LHCN-M2 (cell line): ENCODE data around the gene SLC26A1. TPM values are rescaled to one million over a fixed set of nuclear protein-coding genes. Genes with fewer than 3 reads are reported as not detected.
"Not testable (repeated sequence)": the region's sequence is repeated elsewhere in the genome, so short reads cannot be mapped to it uniquely, and the experiment has no call there.

ENCODE experiments used
- DNase-seq: peaks from one replicate; pipeline ENCODE4 v3.0.0-alpha.2; 2012; ENCODE audit warnings: low read depth
- total RNA-seq: library from RNA; depleted of rRNA; stranded (reverse); fragments of >200 nt; gene quantifications from 2 replicates; pipeline ENCODE4 v1.2.3, GENCODE V29; 2014

SLC26A1 gene
- total RNA-seq, 1 experiment from 2014 or later = not detected

DNA sequence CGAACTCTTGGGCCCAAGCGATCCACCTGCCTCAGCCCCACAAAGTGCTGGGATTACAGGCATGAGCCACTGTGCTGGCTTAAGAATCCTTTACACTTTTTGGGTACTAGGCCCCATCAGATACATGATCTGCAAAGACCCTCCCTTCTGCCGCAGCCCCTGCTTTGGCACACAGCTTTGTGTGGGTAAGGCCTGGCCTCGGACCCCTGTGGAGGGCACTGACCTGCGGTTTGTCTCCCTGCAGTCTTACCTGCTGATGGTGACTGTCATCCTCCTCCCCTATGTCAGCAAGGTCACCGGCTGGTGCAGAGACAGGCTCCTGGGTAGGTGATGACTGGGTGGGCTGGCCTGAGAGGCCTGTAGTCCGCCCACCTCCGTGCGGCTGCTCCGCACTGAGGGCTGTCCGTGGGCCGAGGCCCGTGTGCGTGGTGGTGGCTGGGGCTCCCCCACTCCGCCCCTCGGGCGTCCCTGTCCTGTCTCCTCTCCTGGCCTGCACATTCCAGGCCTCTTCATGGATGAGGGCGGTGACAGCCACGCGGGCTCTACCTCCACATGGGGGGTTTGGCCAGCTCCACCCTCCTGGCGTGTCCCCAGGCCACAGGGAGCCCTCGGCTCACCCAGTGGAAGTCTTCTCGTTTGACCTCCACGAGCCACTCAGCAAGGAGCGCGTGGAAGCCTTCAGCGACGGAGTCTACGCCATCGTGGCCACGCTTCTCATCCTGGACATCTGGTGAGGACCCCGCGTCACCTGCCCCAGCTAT is 37.9 kb downstream of the SLC26A1 start:
- no peak for DNase-seq

DNA sequence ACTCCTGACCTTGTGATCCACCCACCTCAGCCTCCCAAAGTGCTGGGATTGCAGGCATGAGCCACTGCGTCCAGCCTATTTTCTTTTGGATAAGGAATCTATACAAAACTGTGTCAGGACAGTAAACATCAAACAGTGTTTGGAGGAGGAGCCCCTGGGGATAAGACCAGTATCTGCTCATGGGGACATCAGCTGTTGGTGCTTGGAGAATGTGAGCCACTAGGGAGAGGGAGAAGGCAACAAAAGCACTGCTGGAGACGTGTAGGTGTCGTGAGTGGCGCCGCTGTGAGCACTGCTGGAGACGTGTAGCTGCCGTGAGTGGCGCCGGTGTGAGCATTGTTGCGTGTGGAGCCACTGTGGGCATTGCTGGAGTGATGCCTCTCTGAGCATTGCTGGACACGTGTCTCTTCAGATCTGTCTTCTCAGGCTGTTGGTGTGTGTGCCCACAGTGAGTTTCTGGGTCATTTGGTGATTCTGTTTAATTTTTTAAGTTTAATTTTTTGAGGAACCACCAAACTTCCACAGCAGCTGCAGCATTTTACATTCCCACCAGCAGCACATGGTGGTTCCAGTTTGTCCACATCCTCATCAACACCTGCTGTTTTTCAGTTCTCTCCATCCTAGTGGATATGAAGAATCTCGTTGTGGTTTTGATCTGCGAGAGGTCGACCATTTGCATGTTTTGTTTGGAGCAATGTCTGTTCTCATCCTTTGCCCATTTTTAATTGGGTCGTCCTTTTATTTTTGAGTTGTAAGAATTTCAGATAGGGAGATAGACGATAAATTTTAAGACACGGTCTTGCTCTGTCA is 38.8 kb downstream of the SLC26A1 start:
- DNase-seq = peak; percentile 62

- no peak for DNase-seq
Observed at GRCh38 chr4:953574-953915, 39.7 kb downstream of the SLC26A1 start.

DNA sequence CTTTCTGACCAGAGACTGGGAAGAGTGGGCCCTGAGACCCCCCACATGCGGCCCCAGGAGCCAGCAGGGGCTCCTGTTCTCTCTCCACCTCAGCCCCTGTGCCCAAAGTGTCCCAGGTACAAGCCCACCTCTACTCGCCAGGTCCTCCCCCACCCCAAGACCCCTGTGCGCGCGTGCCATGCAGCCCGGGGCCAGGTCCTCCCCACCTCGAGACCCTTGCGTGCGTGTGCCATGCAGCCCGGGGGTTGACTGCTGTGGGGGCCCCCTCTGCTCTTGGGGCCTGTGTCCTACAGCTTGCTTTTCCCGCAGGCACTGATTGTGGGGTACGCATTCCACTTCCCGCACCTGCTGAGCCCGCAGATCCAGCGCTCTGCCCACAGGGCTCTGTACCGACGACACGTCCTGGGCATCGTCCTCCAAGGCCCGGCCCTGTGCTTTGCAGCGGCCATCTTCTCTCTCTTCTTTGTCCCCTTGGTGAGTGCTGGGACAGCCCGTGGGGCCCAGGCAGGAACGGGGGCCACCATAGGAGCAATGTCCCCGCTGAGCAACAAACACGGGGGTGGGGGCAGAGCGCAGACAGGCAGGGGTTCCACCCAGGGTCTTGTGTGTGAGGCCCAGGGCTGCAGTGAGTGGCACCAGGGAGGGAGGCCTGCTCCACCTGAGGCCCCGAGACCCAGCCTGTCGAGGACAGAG is 40.2 kb downstream of the SLC26A1 start:
- DNase-seq = no peak

DNA sequence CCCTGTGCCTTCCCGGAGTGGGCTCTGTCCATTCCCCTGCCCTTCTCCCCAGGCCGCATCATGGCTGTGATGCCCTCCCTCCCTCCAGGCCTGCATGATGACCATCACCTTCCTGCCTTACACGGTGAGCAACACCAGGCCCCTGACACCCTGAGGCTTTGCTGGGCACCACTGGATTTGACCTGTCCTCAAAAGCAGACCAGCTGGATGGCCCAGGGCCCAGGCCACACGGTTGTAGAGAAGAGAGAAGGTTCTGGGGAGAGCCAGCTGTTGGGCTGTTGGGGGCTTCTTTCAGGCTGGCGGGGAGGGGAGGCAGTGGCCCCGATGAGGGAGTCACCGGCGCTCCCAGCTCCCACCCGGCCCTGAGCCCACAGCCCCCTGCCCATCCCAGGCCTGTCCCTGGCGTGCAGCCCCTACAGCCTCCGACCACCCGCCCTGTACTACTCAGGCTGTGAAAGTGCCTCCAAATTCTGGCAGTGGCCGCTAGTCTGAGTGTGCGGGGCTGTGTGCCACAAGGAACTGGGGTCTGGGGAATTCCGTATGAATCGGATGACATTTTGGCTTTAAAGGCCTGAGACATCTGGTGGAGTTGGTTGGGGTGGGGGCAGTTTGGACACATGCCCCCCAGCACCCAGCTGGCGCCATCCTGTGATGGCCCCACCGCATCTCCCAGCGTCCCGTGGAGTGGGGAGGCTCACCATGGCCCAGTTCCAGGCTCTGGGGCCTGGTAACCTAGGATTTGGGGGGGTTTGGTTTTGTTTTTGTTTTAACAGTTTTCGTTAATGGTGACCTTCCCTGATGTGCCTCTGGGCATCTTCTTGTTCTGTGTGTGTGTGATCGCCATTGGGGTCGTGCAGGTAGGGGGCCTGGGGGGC is 41.4 kb downstream of the SLC26A1 start:
- DNase-seq = no peak

DNA sequence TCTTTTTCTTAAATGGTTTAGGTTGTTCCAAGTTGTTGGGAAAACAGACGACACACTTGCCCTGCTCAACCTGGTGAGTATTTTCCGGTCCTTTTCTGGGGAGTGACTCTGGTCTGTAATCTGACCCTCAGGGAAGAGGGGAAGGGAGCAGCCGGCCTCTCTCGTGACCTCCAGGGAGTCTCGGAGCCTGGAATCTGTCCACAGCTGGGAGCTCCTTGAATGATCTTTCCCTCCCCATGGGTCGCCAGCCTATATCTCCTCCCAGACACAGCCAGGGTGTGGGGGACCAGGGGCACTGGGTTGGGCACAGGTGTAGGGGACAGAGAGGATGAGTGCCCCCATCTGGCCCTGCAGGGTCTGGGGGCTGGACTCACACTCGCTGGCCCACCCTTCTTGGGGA is 42.0 kb downstream of the SLC26A1 start:
- no peak for DNase-seq

GRCh38 chr4:950136-951020 is 42.8 kb downstream of the SLC26A1 start:
- no peak for DNase-seq

DNA sequence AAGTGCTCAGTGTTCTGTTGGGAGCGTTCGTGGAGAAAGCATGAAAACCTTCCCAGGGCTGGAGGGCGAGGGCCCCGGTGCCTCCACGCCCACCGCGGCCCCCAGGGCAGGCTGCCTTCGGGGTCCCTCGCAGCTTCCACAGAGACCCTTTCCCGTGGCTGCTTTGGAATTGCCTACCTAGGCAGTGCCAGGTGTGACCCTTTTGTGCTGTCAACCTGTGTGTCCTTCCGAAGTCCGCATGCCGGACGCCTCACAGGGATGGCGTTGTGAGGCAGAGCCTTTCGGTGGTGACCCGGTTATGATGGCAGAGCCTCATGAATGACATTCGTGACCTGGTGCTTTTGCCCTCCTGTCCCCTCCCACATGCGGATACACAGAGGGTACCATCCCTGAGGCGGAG is 43.5 kb downstream of the SLC26A1 start:
- no peak for DNase-seq

DNA sequence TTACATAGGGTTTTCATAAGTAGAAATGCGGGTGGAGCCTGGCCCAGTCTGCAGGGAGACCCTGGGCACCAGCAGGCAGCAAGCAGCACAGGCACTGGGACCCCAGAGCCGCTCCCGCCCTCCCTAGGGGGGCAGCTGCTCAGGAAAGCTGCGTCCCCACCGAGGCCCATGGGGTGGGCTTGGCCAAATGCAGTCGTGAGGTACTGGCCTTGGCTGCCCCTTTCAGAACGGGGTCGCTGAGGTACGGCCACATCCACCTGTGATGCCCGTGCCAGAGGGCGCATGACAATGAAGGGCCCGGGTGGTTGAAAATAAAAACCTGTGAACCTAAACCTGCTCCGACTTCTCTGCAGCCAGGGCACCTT is 44.3 kb downstream of the SLC26A1 start:
- no peak for DNase-seq

DNA sequence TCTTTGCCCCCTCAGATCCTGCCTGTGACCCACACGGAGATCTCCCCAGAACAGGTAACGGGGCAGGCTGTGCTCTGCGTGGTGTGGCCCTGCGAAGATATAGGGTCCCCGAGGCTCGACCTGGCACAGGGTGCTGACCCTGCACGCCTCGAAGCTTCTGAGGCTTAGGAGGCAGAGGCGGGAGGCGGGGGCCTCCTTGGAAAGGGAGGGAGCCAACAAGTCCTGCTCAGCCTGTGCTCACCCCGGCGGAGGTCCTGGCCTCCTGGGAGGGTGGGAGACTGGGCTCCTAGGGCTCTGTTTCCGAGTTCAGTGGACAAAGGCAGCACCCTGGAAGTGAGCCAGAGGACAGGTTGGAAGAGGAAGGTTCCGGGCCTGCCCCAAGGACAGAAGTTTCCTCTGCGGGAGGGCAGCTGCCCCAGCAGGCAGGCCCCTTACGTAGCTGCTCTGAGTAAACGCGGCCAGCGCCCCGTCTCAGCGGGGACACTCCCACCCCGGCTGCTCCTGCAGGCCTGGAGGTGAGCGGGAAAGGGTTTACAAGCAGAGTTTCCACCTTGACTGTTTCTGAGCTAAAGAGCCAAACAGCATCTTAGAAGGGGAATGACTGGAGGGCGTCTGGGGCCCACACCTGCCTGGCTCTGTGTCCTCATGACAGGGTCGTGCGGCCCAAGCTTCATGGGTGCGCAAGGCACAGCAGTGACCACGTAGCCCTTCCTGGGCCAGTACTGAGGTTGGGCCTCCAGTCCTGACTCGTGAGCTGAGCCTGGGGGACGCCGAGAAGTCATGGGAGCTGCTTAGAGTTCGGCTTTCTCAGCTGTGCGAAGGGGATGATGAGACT is 44.9 kb downstream of the SLC26A1 start:
- no peak for DNase-seq

DNA sequence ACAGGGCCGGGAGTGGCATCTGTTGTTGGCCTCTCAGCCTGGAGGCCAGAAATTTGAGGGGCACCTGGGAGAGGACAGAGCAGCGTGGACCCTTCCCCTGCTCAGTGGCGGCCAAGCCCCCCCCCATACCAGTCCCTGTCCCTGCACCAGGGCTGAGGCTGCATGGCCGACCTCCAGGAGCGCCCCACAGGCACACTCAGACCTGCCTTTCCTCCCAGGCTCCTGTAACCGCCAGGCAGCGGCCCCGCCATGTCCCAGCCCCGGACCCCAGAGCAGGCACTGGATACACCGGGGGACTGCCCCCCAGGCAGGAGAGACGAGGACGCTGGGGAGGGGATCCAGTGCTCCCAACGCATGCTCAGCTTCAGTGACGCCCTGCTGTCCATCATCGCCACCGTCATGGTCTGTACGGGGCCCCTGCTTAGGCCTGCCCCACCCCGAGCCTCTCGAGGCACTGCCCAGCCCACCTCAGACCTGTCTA is 45.7 kb downstream of the SLC26A1 start:
- DNase-seq = no peak

GRCh38 chr4:946517-947471 is 46.4 kb downstream of the SLC26A1 start:
- no peak for DNase-seq

GRCh38 chr4:946103-946450 is 47.1 kb downstream of the SLC26A1 start:
- DNase-seq = no peak

GRCh38 chr4:945274-946102 is 47.7 kb downstream of the SLC26A1 start:
- DNase-seq = no peak

DNA sequence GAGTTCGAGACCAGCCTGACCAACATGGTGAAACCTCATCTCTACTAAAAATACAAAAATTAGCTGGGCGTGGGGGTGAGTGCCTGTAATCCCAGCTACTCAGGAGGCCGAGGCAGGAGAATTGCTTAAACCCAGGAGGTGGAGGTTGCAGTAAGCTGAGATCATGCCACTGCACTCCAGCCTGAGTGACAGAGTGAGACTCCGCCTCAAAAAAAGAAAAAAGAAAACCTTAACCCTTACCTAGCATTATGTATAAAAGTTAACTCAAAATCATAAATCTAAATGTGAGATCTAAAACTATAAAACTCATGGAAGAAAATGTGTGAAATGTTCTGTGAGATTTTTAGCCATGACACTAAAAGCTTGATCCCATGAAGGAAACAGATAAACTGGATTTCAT is 53.7 kb downstream of the SLC26A1 start:
- DNase-seq = not testable (repeated sequence)
